CD14-positive monocyte (primary cell): ENCODE measurements around the gene PAN3. TPM values are rescaled to one million over a fixed set of nuclear protein-coding genes. Genes with fewer than 3 reads are reported as not detected.

Experiments
- DNase-seq, 3 donors: peaks; one replicate each; pipeline ENCODE4 v3.0.0-alpha.2; 2011 to 2022
- H2AFZ ChIP-seq: 2 replicates; pipeline ENCODE4 v1.6.0; 2012; ENCODE audit warnings: mild to moderate bottlenecking, low read depth, low read length, inconsistent platforms; ENCODE audit not compliant: insufficient read depth, poor library complexity, severe bottlenecking
- H3K27ac ChIP-seq, 2 donors: 1 replicate in 1 of 2; 2 replicates in 1 of 2; pipeline ENCODE4 v1.5.1; 2012 to 2013; ENCODE audit warnings: low read length in 2 of 2, control low read depth in 1 of 2, inconsistent platforms in 1 of 2, low read depth in 1 of 2, mild to moderate bottlenecking in 1 of 2
- H3K27me3 ChIP-seq, 2 donors: one replicate each; pipeline versions ENCODE4 v1.6.0 to v1.6.1; 2011 to 2013; ENCODE audit warnings: low read length in 2 of 2; ENCODE audit not compliant: control insufficient read depth in 2 of 2, insufficient read depth in 2 of 2
- H3K36me3 ChIP-seq, 2 donors: replicated peaks in 1 of 2; 1 replicate in 1 of 2; 2 replicates in 1 of 2; pipeline versions ENCODE4 v1.5.1 to v1.6.1; 2012 to 2013; ENCODE audit warnings: low read length in 2 of 2, control low read depth in 1 of 2, inconsistent platforms in 1 of 2, mild to moderate bottlenecking in 1 of 2; ENCODE audit not compliant: insufficient read depth in 2 of 2, control insufficient read depth in 1 of 2
- H3K4me1 ChIP-seq, 2 donors: 1 replicate in 1 of 2; 2 replicates in 1 of 2; pipeline versions ENCODE4 v1.5.1 to v1.6.1; 2012 to 2013; ENCODE audit warnings: low read length in 2 of 2, control low read depth in 1 of 2, inconsistent platforms in 1 of 2, mild to moderate bottlenecking in 1 of 2, moderate library complexity in 1 of 2; ENCODE audit not compliant: insufficient read depth in 2 of 2, control insufficient read depth in 1 of 2
- H3K4me2 ChIP-seq: replicated peaks from 2 replicates; pipeline ENCODE3; 2012; ENCODE audit warnings: low read length, moderate library complexity, mild to moderate bottlenecking; ENCODE audit not compliant: poor library complexity, severe bottlenecking; ENCODE audit errors: extremely low read depth
- H3K4me3 ChIP-seq, 3 experiments: fragments of 200-600 bp in 1 of 3; sonication (generic) in 1 of 3; replicated peaks in 1 of 3; 1 replicate in 2 of 3; 2 replicates in 1 of 3; pipeline ENCODE4 v1.5.1; 2011 to 2013; ENCODE audit warnings: low read length in 3 of 3, mild to moderate bottlenecking in 3 of 3, control low read depth in 2 of 3, low read depth in 2 of 3, inconsistent platforms in 1 of 3, moderate library complexity in 1 of 3
- H3K79me2 ChIP-seq: 2 replicates; pipeline ENCODE4 v1.6.0; 2012; ENCODE audit warnings: mild to moderate bottlenecking, control low read depth, inconsistent platforms, low read length, moderate library complexity; ENCODE audit not compliant: insufficient read depth
- H3K9ac ChIP-seq: 2 replicates; pipeline ENCODE4 v1.6.0; 2017; ENCODE audit warnings: low read length, mild to moderate bottlenecking; ENCODE audit not compliant: insufficient read depth, poor library complexity, severe bottlenecking
- H3K9me3 ChIP-seq, 2 donors: replicated peaks in 1 of 2; 1 replicate in 1 of 2; 2 replicates in 1 of 2; pipeline versions ENCODE4 v1.5.1 to v1.6.1; 2012 to 2013; ENCODE audit warnings: low read length in 2 of 2, control low read depth in 1 of 2; ENCODE audit not compliant: control insufficient read depth in 1 of 2, insufficient read depth in 1 of 2
- H4K20me1 ChIP-seq: 2 replicates; pipeline ENCODE4 v1.6.0; 2012; ENCODE audit warnings: mild to moderate bottlenecking, low read length, control low read depth, moderate library complexity; ENCODE audit not compliant: insufficient read depth
- H3K27ac Mint-ChIP-seq, 7 donors: one replicate each; pipeline ENCODE4 v1.8.0; 2020; ENCODE audit warnings: mild to moderate bottlenecking in 7 of 7, mixed read lengths in 7 of 7, moderate library complexity in 6 of 7, inconsistent platforms in 2 of 7
- H3K27me3 Mint-ChIP-seq, 3 donors: one replicate each; pipeline ENCODE4 v1.8.0; 2021 to 2022; ENCODE audit warnings: low read depth in 3 of 3, mild to moderate bottlenecking in 3 of 3, mixed read lengths in 3 of 3, moderate library complexity in 3 of 3, inconsistent platforms in 1 of 3
- H3K36me3 Mint-ChIP-seq, 2 donors: one replicate each; pipeline ENCODE4 v1.8.0; 2020; ENCODE audit warnings: mixed read lengths in 2 of 2, inconsistent platforms in 1 of 2, mild to moderate bottlenecking in 1 of 2
- H3K4me1 Mint-ChIP-seq: one replicate; pipeline ENCODE4 v1.8.0; 2020; ENCODE audit warnings: mild to moderate bottlenecking, mixed read lengths
- H3K4me3 Mint-ChIP-seq, 2 donors: one replicate each; pipeline ENCODE4 v1.8.0; 2020; ENCODE audit warnings: mild to moderate bottlenecking in 2 of 2, mixed read lengths in 2 of 2, moderate library complexity in 1 of 2
- H3K9me3 Mint-ChIP-seq, 7 donors: one replicate each; pipeline ENCODE4 v1.8.0; 2020 to 2022; ENCODE audit warnings: mixed read lengths in 7 of 7, mild to moderate bottlenecking in 6 of 7, moderate library complexity in 6 of 7, inconsistent platforms in 2 of 7
- WGBS: methylation state at CpG from one replicate; pipeline ENCODE4 v1.1.5; 2013; ENCODE audit warnings: missing lambda C conversion rate; ENCODE audit not compliant: insufficient coverage; 5-methylcytosine and 5-hydroxymethylcytosine counted together
- intact Hi-C, 2 donors: fragments of 100-400 bp; cut with micrococcal nuclease; formaldehyde crosslinking; loops; one replicate each; pipeline versions ENCODE4 v1.15.0 to v1.15.1; 2023
- polyA plus RNA-seq, 3 donors: library from polyadenylated mRNA; depleted of rRNA in 1 of 3; unstranded in 2 of 3; stranded (reverse) in 1 of 3; fragments of 300-500 nt in 2 of 3; fragments of >200 nt in 1 of 3; fragmentation: Illumina TruSeq in 2 of 3; gene quantifications; 1 replicate in 2 of 3; 2 replicates in 1 of 3; pipeline ENCODE4 v1.2.3, GENCODE V29; 2012 to 2021
- TF ChIP-seq, protein P1 (sequence below): fragments of 200-600 bp; IDR thresholded peaks from one replicate; pipeline ENCODE4 v1.8.0; 2022; ENCODE audit warnings: antibody characterized with exemption, mild to moderate bottlenecking

Gene PAN3
- polyA plus RNA-seq, 3 donors = 3.0 to 27.9 (median 3.2) TPM

DNA sequence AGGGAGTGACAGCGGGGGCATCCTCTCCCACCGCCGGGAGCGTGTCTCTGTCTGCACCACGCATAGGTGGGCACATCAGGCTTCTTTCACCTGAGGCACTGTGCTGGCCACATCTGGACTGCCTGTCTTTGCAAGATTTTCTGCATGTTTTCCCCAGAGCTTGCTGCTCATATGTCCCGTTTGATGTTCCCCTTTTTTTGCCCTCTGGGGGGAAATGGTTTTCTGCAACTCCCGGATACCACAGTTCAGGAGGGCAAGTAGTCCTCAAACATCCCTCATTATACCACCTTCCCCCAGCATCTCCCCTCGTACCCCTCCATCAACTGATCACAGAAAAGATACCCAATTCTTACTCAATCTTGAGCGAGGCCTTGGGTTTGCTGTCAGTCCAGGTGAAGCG lies 168.0 kb downstream of the PAN3 start:
- no peaks in the 10 kb centered on the region for H3K9me3 ChIP-seq
- no peak overlapping the region for H3K4me3 Mint-ChIP-seq
- H3K4me1 ChIP-seq = no peaks in the 10 kb centered on the region
- DNase-seq = no peak
- no peak overlapping the region for H3K4me2 ChIP-seq
- TF ChIP-seq, protein P1, sequence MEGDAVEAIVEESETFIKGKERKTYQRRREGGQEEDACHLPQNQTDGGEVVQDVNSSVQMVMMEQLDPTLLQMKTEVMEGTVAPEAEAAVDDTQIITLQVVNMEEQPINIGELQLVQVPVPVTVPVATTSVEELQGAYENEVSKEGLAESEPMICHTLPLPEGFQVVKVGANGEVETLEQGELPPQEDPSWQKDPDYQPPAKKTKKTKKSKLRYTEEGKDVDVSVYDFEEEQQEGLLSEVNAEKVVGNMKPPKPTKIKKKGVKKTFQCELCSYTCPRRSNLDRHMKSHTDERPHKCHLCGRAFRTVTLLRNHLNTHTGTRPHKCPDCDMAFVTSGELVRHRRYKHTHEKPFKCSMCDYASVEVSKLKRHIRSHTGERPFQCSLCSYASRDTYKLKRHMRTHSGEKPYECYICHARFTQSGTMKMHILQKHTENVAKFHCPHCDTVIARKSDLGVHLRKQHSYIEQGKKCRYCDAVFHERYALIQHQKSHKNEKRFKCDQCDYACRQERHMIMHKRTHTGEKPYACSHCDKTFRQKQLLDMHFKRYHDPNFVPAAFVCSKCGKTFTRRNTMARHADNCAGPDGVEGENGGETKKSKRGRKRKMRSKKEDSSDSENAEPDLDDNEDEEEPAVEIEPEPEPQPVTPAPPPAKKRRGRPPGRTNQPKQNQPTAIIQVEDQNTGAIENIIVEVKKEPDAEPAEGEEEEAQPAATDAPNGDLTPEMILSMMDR = no peak
- no peaks in the 10 kb centered on the region for H3K36me3 Mint-ChIP-seq
- H3K4me1 Mint-ChIP-seq = peaks cover 5% of the 10 kb centered on the region
- no peaks in the 10 kb centered on the region for H4K20me1 ChIP-seq
- WGBS = 52% methylated on average over 7 of the region's 10 CpGs
- no peaks in the 10 kb centered on the region for H3K27me3 ChIP-seq
- peaks cover under 1 to 12% (median 4%) of the 10 kb centered on the region in 3 donors for H3K27me3 Mint-ChIP-seq
- no peak overlapping the region for H3K9ac ChIP-seq
- H3K36me3 ChIP-seq = no peaks in the 10 kb centered on the region
- H3K9me3 Mint-ChIP-seq = peaks cover 0 to 1% (median 0%) of the 10 kb centered on the region in 7 donors
- no peaks in the 10 kb centered on the region for H3K79me2 ChIP-seq
- no peak overlapping the region for H3K27ac ChIP-seq
- H3K27ac Mint-ChIP-seq = no peak overlapping the region
- intact Hi-C loops = no loop called here
- H3K4me3 ChIP-seq = no peak overlapping the region
- H2AFZ ChIP-seq = no peak overlapping the region

- TF ChIP-seq, protein P1 = peak; percentile 27
- WGBS = no CpG with 5 or more reads among the region's 6 CpGs
- no peak overlapping the region for H3K27ac ChIP-seq
- H3K27me3 Mint-ChIP-seq = peaks cover 2 to 9% (median 8%) of the 10 kb centered on the region in 3 donors
- no peaks in the 10 kb centered on the region for H4K20me1 ChIP-seq
- peaks cover 0 to 4% of the 10 kb centered on the region in 2 donors for H3K4me1 ChIP-seq
- H2AFZ ChIP-seq = no peak overlapping the region
- peak in 2 of 3 donors; percentile 5 to 11 for DNase-seq
- H3K36me3 Mint-ChIP-seq = no peaks in the 10 kb centered on the region
- H3K27ac Mint-ChIP-seq = no peak overlapping the region
- no peaks in the 10 kb centered on the region for H3K9me3 ChIP-seq
- intact Hi-C loops = no loop called here
- no peaks in the 10 kb centered on the region for H3K27me3 ChIP-seq
- no peaks in the 10 kb centered on the region for H3K36me3 ChIP-seq
- H3K9me3 Mint-ChIP-seq = no peaks in the 10 kb centered on the region
- H3K4me3 ChIP-seq = no peak overlapping the region
- no peak overlapping the region for H3K4me3 Mint-ChIP-seq
- peaks cover 11% of the 10 kb centered on the region for H3K4me1 Mint-ChIP-seq
- H3K4me2 ChIP-seq = no peak overlapping the region
- no peak overlapping the region for H3K9ac ChIP-seq
- no peaks in the 10 kb centered on the region for H3K79me2 ChIP-seq
These were observed 175.2 kb downstream of the PAN3 start for GRCh38 chr13:28313579-28313978.
